HG03175 (cell line): Measurements from ENCODE around the gene JPH3.

Experiments used
- ATAC-seq: cut with Tn5 transposase; IDR thresholded peaks from one replicate; pipeline ENCODE4 v1.9.1; 2021; ENCODE audit warnings: mild to moderate bottlenecking, moderate library complexity; ENCODE audit not compliant: unreplicated experiment

Gene JPH3

DNA sequence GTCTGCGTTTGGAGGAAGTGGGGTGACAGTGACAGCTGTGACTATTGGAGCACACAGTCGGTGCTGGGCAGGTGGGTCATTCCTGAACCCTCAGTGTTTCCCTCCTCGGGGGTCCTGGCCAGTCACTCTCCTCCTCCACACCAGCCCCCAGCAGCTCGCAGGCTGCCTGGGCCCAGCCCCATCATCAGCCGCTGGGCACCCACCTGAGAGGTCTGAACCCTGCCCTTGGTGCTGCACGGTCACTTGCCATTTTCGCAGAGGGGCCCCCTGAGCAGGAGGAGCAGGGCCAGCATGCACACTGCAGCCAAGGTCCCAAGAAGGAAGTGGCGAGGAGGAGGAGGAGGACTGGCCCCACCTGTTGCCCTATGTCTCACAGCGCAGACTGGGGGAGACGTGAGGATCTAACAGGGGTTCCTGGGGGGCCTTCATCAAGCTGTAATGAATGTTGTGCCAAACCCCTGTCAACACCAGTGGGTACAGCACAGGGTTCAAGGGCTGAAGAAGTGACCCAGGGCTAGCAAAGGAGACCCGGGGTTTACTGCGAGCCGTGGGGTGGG is 23.0 kb downstream of the JPH3 start:
- no peak for ATAC-seq

DNA sequence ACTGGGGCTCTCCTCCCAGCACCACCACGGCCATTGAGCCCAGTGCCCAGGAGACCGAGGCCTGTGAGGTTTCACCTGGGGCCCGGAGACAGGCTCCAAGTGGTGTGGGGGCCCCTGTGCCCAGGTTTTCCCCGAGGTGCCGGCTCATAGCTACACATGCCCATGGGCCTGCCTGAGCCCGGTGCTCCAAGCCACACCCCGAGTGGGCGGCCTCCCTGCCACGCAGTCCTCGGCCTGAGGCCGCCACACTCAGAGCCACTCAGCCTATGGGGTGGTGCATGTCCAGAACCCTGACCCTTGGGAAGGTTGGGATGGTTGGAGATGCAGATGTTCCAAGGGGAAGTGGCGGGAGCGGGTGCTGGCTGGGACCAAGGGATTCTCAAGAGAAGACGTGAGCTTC is 24.1 kb downstream of the JPH3 start:
- ATAC-seq: no peak

DNA sequence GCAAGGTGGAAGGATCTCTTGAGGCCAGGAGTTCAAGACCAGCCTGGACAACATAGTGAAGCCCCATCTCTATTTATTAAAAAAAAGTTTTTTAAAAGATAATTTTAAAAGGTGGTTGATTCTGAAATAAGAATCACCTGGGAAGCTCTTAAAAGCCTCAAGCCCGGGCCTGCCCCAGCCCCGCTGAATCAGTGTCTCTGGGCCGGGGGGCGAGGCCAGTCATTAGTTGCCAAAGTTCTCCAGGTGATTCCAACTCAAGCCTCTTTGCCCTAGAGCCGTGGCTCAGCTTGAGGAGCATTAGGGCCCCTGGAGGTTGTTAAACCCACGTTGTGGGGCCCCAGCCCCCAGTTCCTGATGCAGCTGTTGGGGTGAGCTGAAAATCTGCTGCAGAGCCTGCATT is 24.6 kb downstream of the JPH3 start:
- no peak for ATAC-seq

DNA sequence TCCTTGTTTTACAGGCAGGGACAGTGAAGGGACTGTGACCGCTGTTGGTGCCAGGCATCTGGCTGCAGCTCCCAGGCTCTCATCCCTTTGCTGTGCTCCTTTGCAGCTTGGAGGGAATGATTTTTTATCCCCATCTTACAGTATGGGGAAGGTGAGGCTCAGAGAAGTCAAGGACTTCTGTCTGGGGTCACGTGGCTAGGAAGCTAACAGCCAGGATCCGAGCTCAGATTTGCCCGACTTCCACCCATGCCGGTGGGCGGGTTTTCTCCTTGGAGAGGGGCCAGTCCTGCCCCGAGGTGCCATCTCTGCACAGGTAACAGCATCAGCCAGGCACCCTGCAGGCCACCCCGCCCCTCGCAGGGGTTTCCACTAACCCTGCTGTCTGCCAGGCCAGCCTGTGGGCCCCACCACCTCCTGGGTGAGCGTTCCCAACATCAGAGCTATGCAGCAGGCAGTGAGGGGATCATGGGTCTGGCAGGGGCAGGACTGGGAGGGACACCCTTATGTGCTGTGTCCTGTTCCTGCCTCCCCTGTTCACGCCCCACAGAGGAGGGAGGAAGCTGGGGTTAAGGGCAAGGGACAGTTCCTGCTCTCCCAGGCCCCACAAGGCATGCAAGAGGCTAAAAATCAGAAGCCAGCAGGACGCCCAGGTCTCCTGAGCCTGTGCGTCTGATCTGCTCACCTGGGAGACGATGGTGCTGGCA is 25.4 kb downstream of the JPH3 start:
- ATAC-seq: no peak

DNA sequence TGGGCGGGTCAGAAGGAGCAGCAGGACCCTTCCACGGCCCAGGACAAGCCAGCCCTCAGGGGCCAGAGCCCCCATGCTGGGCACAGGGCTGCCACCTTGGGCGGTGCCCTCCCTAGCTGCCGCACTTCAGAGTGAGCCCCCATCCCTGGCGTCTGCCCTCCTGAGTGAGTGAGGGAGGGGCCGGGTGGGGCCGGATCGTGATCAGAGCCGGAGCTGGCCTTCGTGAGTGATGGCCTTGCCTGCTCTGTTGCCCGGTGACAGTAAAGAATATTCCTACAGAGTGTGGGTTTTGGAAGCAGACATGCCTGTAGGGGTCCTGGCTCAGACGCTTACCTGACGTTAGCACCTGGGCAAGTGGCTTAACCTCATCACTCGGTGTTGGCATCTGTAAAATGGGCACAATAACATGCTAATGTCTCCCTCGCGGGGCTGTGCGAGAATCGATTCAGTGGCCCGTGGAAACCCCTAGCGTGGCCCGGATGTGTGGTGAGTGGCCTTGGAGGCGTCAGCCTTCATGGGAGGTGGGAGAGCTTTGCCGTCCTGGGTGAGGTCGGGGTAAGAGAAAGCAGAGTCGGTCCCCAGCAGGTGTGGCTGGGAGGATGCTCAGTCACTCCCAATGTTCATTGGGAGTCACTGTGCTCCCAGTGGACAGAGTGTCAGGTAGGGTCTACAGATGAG is 26.1 kb downstream of the JPH3 start:
- no peak for ATAC-seq

GRCh38 chr16:87628940-87629339 is 26.6 kb downstream of the JPH3 start:
- ATAC-seq: no peak

DNA sequence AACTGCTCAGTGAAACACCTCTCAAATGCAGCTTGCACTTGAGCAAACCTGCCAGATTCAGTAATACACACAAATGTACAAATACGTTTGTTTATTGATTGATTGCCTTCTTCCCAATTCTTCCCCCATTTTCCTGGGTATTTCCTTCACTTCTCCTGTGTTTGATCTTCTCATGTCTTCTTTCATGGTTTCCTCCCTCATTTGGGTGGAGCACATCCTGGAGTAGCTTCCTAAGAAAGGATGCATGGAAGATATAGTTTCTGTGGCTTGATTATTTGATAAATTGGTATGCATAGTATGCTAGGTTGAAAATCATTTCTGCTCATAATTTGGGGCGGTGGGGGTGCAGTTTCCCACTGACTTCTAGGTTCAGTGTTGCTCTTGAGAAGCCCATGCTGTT is 28.8 kb downstream of the JPH3 start:
- no peak for ATAC-seq

DNA sequence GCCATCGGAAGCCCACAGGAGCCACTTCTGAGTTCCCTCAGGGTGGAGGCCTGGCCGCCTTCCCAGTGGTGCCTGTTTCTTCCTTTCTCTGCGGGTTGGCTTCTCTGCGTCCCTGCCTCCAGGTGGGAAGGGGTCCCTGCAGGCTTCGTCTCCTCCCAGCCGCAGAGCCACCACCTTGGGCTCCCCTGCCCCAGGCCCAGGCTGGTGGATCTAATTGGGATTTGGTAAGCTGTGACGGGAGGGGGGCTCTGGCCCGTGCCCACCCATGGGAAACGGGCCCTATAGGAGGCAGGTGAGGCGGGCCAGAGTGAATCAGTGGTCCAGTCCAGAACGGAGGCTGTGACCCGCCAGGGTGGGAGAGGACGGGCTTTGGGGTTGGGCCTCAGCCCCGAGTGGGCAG is 32.1 kb downstream of the JPH3 start:
- ATAC-seq: no peak

DNA sequence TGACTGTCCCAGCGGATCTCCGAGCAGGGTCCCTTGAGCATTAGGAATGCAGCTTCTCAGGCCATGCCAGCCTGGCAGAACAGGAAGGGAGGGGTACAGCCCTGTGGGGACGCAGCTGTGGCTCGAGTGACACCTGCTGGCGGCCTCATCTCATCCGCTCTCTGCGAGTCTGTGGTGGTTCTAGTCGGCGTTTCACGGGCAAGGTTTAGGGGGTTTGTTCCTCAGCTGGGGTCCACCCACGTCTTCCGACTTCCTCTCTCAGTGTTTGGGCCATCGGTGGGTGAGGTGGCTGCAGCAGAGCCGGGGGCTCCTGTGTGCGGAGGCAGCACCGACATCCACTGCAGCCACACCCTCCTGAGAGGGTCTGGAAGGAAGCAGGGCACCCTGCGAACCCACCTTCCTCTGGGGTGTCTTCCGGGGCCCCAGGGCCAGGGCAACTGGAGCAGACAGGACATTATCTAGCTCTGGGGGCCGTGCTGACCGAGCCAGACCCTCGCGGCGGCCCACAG is 33.3 kb downstream of the JPH3 start:
- no peak for ATAC-seq

DNA sequence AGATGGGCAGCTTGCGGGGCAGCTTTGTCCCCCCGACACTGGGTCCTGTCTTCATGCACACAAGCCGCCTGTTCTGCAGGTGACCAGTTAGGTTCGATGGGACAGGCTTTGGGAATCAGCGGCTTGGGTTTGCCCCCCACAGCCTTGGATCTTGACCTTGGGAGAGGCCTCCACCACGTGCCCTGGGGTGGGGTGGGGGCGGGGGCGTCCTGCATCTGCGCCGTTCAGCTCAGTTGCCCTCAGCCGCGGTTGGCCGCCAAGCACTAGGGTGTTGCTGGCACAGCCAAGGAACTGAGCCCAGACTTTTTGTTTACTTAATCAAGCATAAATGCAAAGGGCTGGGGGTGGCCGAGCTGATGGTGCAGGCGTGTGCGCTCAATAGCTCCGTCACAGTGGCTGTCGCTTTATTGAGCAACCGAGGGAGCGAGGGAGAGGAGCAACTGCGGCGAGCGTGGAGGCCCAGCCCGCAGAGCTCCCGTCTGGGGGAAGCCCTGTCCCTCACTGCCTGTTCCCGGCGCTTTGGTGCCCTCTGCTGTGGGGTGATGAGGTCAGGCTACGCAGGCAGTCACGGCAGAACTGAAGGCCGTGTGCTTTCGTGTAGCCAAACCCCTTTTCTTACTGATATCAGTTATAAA is 33.9 kb downstream of the JPH3 start:
- ATAC-seq: no peak

- no peak for ATAC-seq
Measured at GRCh38 chr16:87636741-87637140, 34.4 kb downstream of the JPH3 start.

- no peak for ATAC-seq
Measured at GRCh38 chr16:87637357-87637756, 35.0 kb downstream of the JPH3 start.

GRCh38 chr16:87638736-87639135 is 36.4 kb downstream of the JPH3 start:
- ATAC-seq: no peak

- ATAC-seq: no peak
Measured at GRCh38 chr16:87641721-87642120, 39.4 kb downstream of the JPH3 start.

DNA sequence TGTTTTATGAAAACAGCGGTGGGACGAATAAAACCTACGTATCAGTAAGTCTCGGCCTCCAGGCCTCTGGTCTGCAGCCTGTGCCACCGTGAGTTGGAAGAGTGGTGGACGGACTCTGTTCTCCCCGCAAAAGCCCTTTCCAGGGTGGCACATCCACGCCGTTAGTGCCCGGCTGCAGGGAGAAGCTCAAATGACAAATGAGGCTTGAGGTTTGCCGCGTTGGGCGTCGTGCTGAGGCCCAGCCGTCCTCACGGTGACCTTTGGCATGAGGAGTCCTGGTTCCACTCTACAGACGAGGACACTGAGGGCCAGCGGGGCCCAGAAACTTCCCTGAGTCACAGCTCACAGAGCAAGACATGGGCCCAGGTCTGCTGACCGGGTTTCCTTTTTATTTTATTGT is 40.2 kb downstream of the JPH3 start:
- no peak for ATAC-seq

- ATAC-seq: no peak
Measured at GRCh38 chr16:87644186-87644585, 41.9 kb downstream of the JPH3 start.

- ATAC-seq: no peak
Measured at GRCh38 chr16:87644596-87644995, 42.3 kb downstream of the JPH3 start.

GRCh38 chr16:87645802-87646201 is 43.5 kb downstream of the JPH3 start:
- ATAC-seq: no peak

DNA sequence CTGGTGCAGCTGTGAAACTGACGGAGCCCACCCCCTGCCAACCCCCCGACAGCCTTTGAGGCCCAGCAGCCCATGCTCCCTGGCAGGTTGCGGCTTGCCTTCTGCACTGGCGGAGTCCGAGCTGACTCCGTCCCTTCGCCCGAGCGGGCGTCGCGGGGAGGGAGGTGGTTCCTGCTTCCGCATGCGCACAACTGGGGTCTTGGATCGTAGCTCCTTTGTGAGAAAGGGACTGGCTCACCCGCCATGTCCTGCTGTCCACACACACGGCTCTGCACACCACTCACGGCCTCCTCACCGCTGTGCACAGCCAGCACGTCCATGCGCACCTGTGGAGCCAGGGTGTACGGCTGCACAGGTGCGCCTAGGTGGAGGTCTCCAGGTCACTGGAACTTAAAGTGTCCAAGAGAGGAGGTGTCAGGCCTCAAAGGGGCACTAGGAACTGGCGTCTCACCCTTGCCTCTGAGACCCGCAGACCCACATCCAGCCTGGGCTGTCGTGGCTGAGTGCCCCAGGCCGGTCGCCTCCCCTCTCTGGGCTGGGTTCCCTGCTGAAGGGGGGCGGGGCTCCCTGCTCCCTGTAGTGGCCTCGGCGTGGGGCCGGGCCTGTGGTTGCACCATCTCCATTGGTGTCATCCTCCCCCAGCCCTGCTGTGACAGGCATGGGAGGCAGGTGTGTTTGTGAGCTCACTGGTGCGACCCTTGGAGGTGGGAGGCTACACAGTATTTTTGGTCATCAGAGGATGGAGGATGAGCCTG is 45.3 kb downstream of the JPH3 start:
- no peak for ATAC-seq

GRCh38 chr16:87648236-87648635 is 45.9 kb downstream of the JPH3 start:
- ATAC-seq: no peak
